Endodermal cell (in vitro differentiated cells): ENCODE data around the gene FAM168A. TPM values are rescaled to one million over a fixed set of nuclear protein-coding genes. Genes with fewer than 3 reads are reported as not detected.

Experiments used
- DNase-seq: peaks from one replicate; pipeline ENCODE4 v3.0.0-alpha.2; 2017
- H3K27ac ChIP-seq: 2 replicates; pipeline ENCODE4 v1.5.1; 2013; ENCODE audit warnings: mild to moderate bottlenecking, low read depth, low read length, moderate library complexity
- H3K27me3 ChIP-seq: 2 replicates; pipeline ENCODE4 v1.6.1; 2013; ENCODE audit warnings: mild to moderate bottlenecking, low read length, moderate library complexity; ENCODE audit not compliant: insufficient read depth, control insufficient read depth, poor library complexity, severe bottlenecking
- H3K36me3 ChIP-seq: 2 replicates; pipeline ENCODE4 v1.7.0; 2013; ENCODE audit warnings: mild to moderate bottlenecking, low read length, moderate library complexity; ENCODE audit not compliant: control insufficient read depth, insufficient read depth
- H3K4me1 ChIP-seq: one replicate; pipeline ENCODE4 v1.7.0; 2013; ENCODE audit warnings: low read length; ENCODE audit not compliant: control insufficient read depth, insufficient read depth
- H3K4me3 ChIP-seq: 2 replicates; pipeline ENCODE4 v1.5.1; 2013; ENCODE audit warnings: mild to moderate bottlenecking, low read length, moderate library complexity
- H3K9ac ChIP-seq: 2 replicates; pipeline ENCODE4 v1.6.1; 2013; ENCODE audit warnings: mild to moderate bottlenecking, low read length, moderate library complexity; ENCODE audit not compliant: poor library complexity, severe bottlenecking; ENCODE audit errors: extremely low read depth
- H3K9me3 ChIP-seq: 2 replicates; pipeline ENCODE4 v1.6.1; 2013; ENCODE audit warnings: mild to moderate bottlenecking, low read length, moderate library complexity; ENCODE audit not compliant: control insufficient read depth
- H3K27ac Mint-ChIP-seq: 2 replicates; pipeline ENCODE4 v1.8.0; 2020; ENCODE audit warnings: mixed read lengths
- H3K27me3 Mint-ChIP-seq: 2 replicates; pipeline ENCODE4 v1.8.0; 2021; ENCODE audit warnings: mild to moderate bottlenecking, mixed read lengths; ENCODE audit not compliant: insufficient read depth
- H3K36me3 Mint-ChIP-seq: 2 replicates; pipeline ENCODE4 v1.8.0; 2020; ENCODE audit warnings: low read depth, mixed read lengths
- H3K4me1 Mint-ChIP-seq: 2 replicates; pipeline ENCODE4 v1.8.0; 2020; ENCODE audit warnings: mixed read lengths
- H3K4me3 Mint-ChIP-seq: 2 replicates; pipeline ENCODE4 v1.8.0; 2020; ENCODE audit warnings: mild to moderate bottlenecking, moderate library complexity, mixed read lengths
- H3K9me3 Mint-ChIP-seq: 2 replicates; pipeline ENCODE4 v1.8.0; 2020; ENCODE audit warnings: mild to moderate bottlenecking, mixed read lengths
- CTCF ChIP-seq: fragments of 200-600 bp; sonication (generic); conservative IDR thresholded peaks from 2 replicates; pipeline ENCODE4 v1.5.0; 2021; ENCODE audit warnings: antibody characterized with exemption, mild to moderate bottlenecking
- WGBS, 2 experiments: methylation state at CpG; one replicate each; pipeline versions ENCODE4 v1.1.5 to v1.1.7; 2013; ENCODE audit warnings: missing lambda C conversion rate in 2 of 2, mixed read lengths in 1 of 2; ENCODE audit not compliant: insufficient coverage in 1 of 2, insufficient read length in 1 of 2; 5-methylcytosine and 5-hydroxymethylcytosine counted together
- total RNA-seq, 2 donors: library from RNA; stranded (reverse); fragmentation: NEBNext Ultra II Directional in 1 of 2; extraction: Animal tissue kit (Norgen Biotek cat#: 25700) in 1 of 2; gene quantifications; 2 replicates in 1 of 2; 3 replicates in 1 of 2; pipeline ENCODE4 v1.2.1, GENCODE V29; 2021

FAM168A gene
- total RNA-seq, 2 donors from 2014 or later: 27.4 to 31.6 TPM

- H3K27me3 Mint-ChIP-seq: no peaks in the 10 kb centered on the region
- H3K27ac Mint-ChIP-seq: no peak overlapping the region
- DNase-seq: no peak
- Histone ChIP-seq H3K27me3 (no peaks in the 10 kb centered on the region), H3K9ac (no peak overlapping the region), H3K4me3 (no peak overlapping the region), H3K27ac (no peak overlapping the region), H3K36me3 (peaks cover 6% of the 10 kb centered on the region), H3K4me1 (no peaks in the 10 kb centered on the region), H3K9me3 (no peaks in the 10 kb centered on the region)
- peaks cover 16% of the 10 kb centered on the region for H3K4me1 Mint-ChIP-seq
- H3K9me3 Mint-ChIP-seq: peaks cover 9% of the 10 kb centered on the region
- 100% methylated on average over 1 of the region's 1 CpG; no CpG with 5 or more reads in 1 of the 2 experiments for WGBS, 2 experiments
- peaks cover 23% of the 10 kb centered on the region for H3K36me3 Mint-ChIP-seq
- no peak overlapping the region for H3K4me3 Mint-ChIP-seq
- TF ChIP-seq CTCF: no peak
Measured at GRCh38 chr11:73570415-73571114, 27.3 kb downstream of the FAM168A start.

GRCh38 chr11:73566977-73567755 is 30.7 kb downstream of the FAM168A start:
- Mint-ChIP-seq H3K4me1 (peaks cover 15% of the 10 kb centered on the region), H3K27ac (no peak overlapping the region), H3K9me3 (peaks cover 3% of the 10 kb centered on the region), H3K4me3 (no peak overlapping the region), H3K36me3 (peaks cover 17% of the 10 kb centered on the region), H3K27me3 (no peaks in the 10 kb centered on the region)
- no peaks in the 10 kb centered on the region for H3K4me1 ChIP-seq
- H3K27me3 ChIP-seq: no peaks in the 10 kb centered on the region
- H3K36me3 ChIP-seq: peaks cover 6% of the 10 kb centered on the region
- 91 to 92% methylated on average over 7 of the region's 8 CpGs for WGBS, 2 experiments
- H3K27ac ChIP-seq: no peak overlapping the region
- no peak overlapping the region for H3K9ac ChIP-seq
- H3K4me3 ChIP-seq: no peak overlapping the region
- no peak for TF ChIP-seq CTCF
- no peak for DNase-seq
- no peaks in the 10 kb centered on the region for H3K9me3 ChIP-seq

GRCh38 chr11:73566422-73566821 is 31.5 kb downstream of the FAM168A start:
- DNase-seq: no peak
- no peak overlapping the region for H3K4me3 ChIP-seq
- no peak overlapping the region for H3K4me3 Mint-ChIP-seq
- H3K27ac ChIP-seq: no peak overlapping the region
- H3K9me3 ChIP-seq: no peaks in the 10 kb centered on the region
- H3K9ac ChIP-seq: no peak overlapping the region
- H3K4me1 Mint-ChIP-seq: peaks cover 15% of the 10 kb centered on the region
- H3K27ac Mint-ChIP-seq: no peak overlapping the region
- peaks cover 14% of the 10 kb centered on the region for H3K36me3 Mint-ChIP-seq
- TF ChIP-seq CTCF: no peak
- no peaks in the 10 kb centered on the region for H3K4me1 ChIP-seq
- no peaks in the 10 kb centered on the region for H3K27me3 Mint-ChIP-seq
- H3K27me3 ChIP-seq: no peaks in the 10 kb centered on the region
- H3K9me3 Mint-ChIP-seq: peaks cover 3% of the 10 kb centered on the region
- H3K36me3 ChIP-seq: peaks cover 6% of the 10 kb centered on the region
